D721Med (cell line): ENCODE results near the gene BIN2.

Experiments used
- DNase-seq: peaks from one replicate; pipeline ENCODE4 v3.0.0; 2011; ENCODE audit warnings: low spot score; ENCODE audit not compliant: insufficient read length
- FAIRE-seq: peaks from 2 replicates; lab custom pipeline; 2011; peaks lifted over from hg19 to GRCh38; lab: Jason Lieb, UNC
- CTCF ChIP-seq: IDR thresholded peaks from 2 replicates; pipeline ENCODE4 v1.5.1; 2012; ENCODE audit warnings: mild to moderate bottlenecking, control low read depth; ENCODE audit not compliant: insufficient read depth; ENCODE audit errors: missing control alignments

BIN2 gene

DNA sequence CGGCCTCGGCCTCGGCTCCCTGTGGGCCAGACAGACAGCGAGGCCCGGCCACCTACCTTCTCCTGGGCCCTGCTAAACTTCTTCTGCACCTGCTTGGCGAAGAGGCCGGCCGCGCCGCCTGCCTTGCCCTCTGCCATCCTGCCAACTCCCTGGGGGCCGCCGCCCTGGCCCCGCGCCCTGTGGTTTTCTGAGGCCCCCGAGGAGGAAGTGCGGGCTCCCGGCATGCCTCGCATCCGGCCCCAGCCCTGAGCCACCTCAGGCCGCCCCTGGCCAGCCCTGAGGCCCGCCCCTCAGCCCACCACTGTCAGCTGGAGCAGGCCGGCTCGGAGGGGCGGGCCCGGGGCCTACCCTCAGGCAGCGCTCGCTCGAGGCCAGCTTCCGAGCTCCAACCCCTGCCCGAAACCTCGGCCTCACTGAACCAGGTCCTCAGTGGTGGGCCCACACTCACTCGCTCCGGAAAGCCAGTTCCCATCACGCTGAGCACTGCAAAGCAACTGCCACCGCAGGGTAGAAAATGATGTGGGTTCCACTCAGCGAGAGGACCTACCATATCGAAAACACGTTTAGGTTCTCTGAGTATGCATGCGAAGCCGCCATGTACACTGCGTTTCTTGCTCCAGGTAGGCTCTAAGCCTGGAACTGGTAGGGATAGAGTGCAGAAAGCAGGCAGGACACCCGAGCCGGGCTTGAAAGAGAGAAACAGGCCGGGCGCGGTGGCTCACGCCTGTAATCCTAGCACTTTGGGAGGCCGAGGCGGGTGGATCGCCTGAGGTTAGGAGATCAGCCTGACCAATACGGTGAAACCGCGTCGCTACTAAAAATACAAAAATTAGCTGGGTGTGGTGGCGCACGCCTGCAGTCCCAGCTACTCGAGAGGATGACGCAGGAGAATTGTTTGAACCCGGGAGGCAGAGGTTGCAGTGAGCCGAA lies at the start of gene BIN2:
Gene BIN2 (minus strand): TSS at position 209 of the 930 bp plus-strand sequence. CDS start 72 bp downstream, at position 137.
- TF ChIP-seq CTCF = no peak
- DNase-seq (no peak), FAIRE-seq (no peak)

DNA sequence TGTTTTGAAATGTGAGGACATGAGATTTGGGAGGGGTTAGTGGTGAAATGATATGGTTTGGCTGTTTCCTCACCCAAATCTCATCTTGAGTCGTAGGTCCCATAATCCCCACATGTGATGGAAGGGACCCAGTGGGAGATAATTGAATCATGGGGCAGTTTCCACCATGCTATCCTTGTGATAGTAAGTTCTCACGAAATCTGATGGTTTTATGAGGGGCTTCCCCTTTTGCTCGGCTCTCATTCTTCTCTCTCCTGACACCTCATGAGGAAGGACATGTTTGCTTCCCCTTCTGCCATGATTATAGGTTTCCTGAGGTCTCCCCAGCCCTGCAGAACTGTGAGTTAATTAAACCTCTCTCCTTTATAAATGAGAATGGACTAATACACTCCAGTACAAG lies 49.2 kb upstream of the BIN2 start:
- DNase-seq (no peak), FAIRE-seq (no peak)
- no peak for TF ChIP-seq CTCF

- TF ChIP-seq CTCF = no peak
- no peak for DNase-seq
- no peak for FAIRE-seq
Measured at GRCh38 chr12:51372021-51372420, 48.0 kb upstream of the BIN2 start.

DNA sequence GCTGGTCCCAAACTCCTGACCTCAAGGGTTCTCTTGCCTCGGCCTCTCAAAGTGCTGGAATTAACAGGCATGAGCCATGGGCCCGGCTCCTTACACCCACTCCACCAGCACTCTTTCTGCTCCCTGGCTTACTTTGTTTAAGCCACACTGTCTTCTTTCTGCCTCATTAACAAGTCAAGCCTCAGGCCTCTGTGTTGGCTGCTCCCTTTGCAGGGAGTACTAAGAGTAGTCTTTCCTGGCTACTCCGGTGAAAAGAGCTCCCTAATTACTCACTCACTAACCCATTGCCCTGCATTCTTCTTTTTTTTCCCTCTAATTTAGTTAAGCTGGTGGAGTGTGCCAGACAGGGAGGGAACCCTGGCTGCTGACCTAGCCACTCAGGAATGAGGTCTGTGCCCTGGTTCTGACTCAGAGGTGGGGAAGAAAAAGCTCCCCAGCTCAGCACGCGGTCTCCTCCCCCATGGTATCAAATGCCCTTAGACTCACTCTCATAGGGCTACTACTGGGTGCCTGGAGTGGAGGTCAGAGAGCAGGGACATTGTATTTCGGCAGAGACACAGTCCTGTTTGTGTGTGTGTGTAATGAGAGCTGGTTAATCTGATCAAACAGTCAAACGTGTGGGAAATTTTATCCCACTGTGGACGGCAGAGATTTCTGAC lies 47.5 kb upstream of the BIN2 start:
- TF ChIP-seq CTCF = no peak
- FAIRE-seq (no peak), DNase-seq (no peak)

GRCh38 chr12:51370667-51371066 lies 46.7 kb upstream of the BIN2 start:
- DNase-seq = no peak
- TF ChIP-seq CTCF = no peak
- no peak for FAIRE-seq

DNA sequence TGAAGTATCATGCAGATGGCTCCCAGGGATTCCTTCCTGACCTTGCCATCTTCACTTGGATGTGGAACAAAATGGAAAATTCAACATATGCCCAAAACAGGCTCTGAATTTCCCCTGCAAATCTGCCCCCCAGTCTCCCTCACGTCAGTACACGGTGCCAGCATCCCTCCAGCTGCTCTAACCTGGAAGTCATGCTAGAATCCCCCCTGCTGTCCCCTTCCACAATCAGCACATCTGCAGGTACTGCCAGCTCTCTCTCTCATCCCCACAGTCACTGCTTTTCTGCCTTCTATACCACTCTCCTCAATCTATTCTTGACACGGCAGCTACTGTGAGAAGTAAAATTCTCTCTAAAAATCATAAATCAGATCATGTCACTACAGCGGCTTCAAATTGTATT lies 45.6 kb upstream of the BIN2 start:
- FAIRE-seq = no peak

More for the DNA sequence above, 45.6 kb upstream of the BIN2 start:
- DNase-seq = no peak
- TF ChIP-seq CTCF = no peak
